ENCODE data around the gene HHAT. TPM values are rescaled to one million over a fixed set of nuclear protein-coding genes. Genes with fewer than 3 reads are reported as not detected.

The HHAT gene
- total RNA-seq, 1 donor from 2014 or later = 6.0 TPM

DNA sequence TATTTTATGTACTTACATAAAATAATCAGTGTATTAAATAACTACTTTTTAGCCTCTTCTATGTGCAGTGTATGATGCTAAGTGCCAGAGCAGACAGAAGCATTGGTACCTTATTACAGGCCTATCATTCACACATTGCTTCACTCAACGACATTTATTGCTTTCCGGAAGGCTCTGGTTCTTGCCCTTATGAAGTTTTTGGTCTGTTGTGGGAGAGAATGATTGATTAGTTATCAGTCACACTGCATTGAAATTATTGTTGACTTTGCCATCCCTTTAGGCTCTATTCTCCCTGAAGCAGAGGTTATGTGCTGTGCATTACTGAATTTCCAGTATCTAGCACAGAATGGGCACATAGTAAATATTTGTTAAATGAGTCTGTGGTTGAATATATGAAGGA, 178.0 kb downstream of the HHAT start:
- no peak for DNase-seq (ENCODE audit: extremely low spot score, unreplicated experiment)
- no peak overlapping the region for H3K4me3 Mint-ChIP-seq (ENCODE audit: unreplicated experiment)
- H3K4me1 Mint-ChIP-seq (ENCODE audit: unreplicated experiment) = no peaks in the 10 kb centered on the region
- H3K9me3 Mint-ChIP-seq (ENCODE audit: unreplicated experiment) = no peaks in the 10 kb centered on the region
- H3K36me3 Mint-ChIP-seq (ENCODE audit: unreplicated experiment) = no peaks in the 10 kb centered on the region
- TF ChIP-seq CTCF (IDR thresholded peaks at IDR 0.05) = no peak
- no peak overlapping the region for H3K27ac Mint-ChIP-seq (ENCODE audit: unreplicated experiment)
- peaks cover 5% of the 10 kb centered on the region for H3K27me3 Mint-ChIP-seq (ENCODE audit: unreplicated experiment)

- peaks cover 2% of the 10 kb centered on the region for H3K36me3 Mint-ChIP-seq (ENCODE audit: unreplicated experiment)
- no peak for TF ChIP-seq CTCF (IDR thresholded peaks at IDR 0.05)
- H3K27me3 Mint-ChIP-seq (ENCODE audit: unreplicated experiment) = no peaks in the 10 kb centered on the region
Measured at GRCh38 chr1:210516092-210516656, 187.5 kb downstream of the HHAT start.

DNA sequence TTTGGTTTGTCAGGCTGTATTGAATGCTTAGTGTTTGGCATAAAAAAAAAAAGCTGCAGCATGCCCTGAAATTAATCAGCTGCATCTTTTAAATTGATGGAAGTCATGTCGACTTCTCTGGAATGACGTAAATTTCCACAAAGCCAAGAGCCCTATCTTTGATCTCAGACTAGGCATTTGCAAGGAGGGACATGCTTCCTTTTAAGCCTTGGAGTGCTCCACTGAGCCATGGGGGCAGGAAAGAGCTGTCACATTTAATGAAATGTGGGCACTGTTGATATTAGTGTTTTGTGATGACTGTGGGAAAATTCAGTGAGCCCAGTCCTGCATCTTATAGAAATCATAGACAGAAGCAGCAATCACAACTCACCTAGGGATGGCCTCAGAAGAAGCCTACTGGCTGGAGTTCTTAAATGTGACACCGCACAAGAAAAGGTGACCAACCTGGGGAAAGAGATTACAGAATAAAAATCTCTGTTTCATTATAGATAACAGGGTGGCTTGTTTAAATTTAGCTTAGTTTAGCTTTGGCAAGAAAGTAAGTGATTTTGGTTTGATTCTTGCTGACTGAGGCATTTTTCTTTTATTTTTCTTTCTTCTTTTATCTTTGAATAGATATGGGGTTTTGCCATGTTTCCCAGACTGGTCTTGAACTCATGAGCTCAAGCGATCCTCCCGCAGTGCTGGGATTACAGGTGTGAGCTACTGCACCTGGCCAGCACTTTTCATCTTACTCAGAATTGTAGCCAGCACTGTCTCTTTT, 188.2 kb downstream of the HHAT start:
- DNase-seq (ENCODE audit: extremely low spot score, unreplicated experiment) = no peak
- no peaks in the 10 kb centered on the region for H3K27me3 Mint-ChIP-seq (ENCODE audit: unreplicated experiment)
- H3K4me3 Mint-ChIP-seq (ENCODE audit: unreplicated experiment) = no peak overlapping the region
- peaks cover 11% of the 10 kb centered on the region for H3K4me1 Mint-ChIP-seq (ENCODE audit: unreplicated experiment)
- no peaks in the 10 kb centered on the region for H3K9me3 Mint-ChIP-seq (ENCODE audit: unreplicated experiment)
- H3K36me3 Mint-ChIP-seq (ENCODE audit: unreplicated experiment) = peaks cover 2% of the 10 kb centered on the region
- no peak for TF ChIP-seq CTCF (IDR thresholded peaks at IDR 0.05)
- no peak overlapping the region for H3K27ac Mint-ChIP-seq (ENCODE audit: unreplicated experiment)

More at GRCh38 chr1:210516092-210516656, 187.5 kb downstream of the HHAT start:
- Mint-ChIP-seq H3K27ac (ENCODE audit: unreplicated experiment) (no peak overlapping the region), H3K9me3 (ENCODE audit: unreplicated experiment) (no peaks in the 10 kb centered on the region), H3K4me3 (ENCODE audit: unreplicated experiment) (no peak overlapping the region), H3K4me1 (ENCODE audit: unreplicated experiment) (peaks cover 11% of the 10 kb centered on the region)
- DNase-seq (ENCODE audit: extremely low spot score, unreplicated experiment) = no peak

GRCh38 chr1:210523830-210524229, 195.1 kb downstream of the HHAT start:
- no peak overlapping the region for H3K4me3 Mint-ChIP-seq (ENCODE audit: unreplicated experiment)
- no peaks in the 10 kb centered on the region for H3K27me3 Mint-ChIP-seq (ENCODE audit: unreplicated experiment)
- H3K4me1 Mint-ChIP-seq (ENCODE audit: unreplicated experiment) = no peaks in the 10 kb centered on the region
- no peak overlapping the region for H3K27ac Mint-ChIP-seq (ENCODE audit: unreplicated experiment)
- no peak for DNase-seq (ENCODE audit: extremely low spot score, unreplicated experiment)
- no peaks in the 10 kb centered on the region for H3K9me3 Mint-ChIP-seq (ENCODE audit: unreplicated experiment)
- no peaks in the 10 kb centered on the region for H3K36me3 Mint-ChIP-seq (ENCODE audit: unreplicated experiment)
- TF ChIP-seq CTCF (IDR thresholded peaks at IDR 0.05) = no peak

DNA sequence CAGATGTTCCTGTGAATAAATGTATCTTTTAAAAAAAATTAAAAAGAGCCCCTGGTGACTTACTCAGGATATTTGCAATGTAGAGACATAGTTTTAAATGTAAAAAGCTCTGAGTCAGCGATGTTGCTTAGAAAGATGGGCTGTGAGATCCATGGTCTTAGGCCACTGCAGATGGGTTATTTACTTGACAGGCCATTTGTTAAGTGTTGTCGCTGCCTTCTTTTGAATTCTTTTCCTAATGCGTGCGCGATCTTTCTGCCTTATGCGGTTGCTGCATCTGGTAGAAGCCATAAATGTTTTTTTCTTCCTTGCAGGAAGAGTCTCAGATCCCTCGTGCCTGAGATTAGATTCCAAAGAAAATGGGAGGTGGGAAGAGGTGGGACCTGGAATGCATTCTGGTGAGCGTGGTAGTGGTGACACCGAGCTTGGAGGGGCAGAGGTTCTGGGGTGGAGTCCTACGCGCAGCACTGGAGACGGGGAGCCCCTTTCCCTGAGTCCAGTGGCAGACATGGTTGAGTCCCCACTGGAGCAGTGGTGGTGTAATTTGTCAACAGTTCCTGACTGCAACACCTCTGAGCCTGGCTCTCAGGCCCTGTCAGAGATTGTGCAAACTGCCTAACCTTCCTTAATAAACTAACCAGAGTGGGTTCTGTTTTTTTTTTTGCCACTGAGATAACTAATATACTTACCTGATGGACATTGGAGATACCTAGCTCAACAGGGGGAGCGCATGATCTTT, 197.2 kb downstream of the HHAT start:
- Mint-ChIP-seq H3K9me3 (ENCODE audit: unreplicated experiment) (no peaks in the 10 kb centered on the region), H3K4me3 (ENCODE audit: unreplicated experiment) (no peak overlapping the region), H3K27ac (ENCODE audit: unreplicated experiment) (no peak overlapping the region), H3K36me3 (ENCODE audit: unreplicated experiment) (no peaks in the 10 kb centered on the region), H3K4me1 (ENCODE audit: unreplicated experiment) (no peaks in the 10 kb centered on the region), H3K27me3 (ENCODE audit: unreplicated experiment) (no peaks in the 10 kb centered on the region)
- DNase-seq (ENCODE audit: extremely low spot score, unreplicated experiment) = no peak
- TF ChIP-seq CTCF (IDR thresholded peaks at IDR 0.05) = no peak

Data from osteocyte (in vitro differentiated cells).